Endothelial cell of umbilical vein (primary cell): ENCODE data around the gene LAG3. TPM values are rescaled to one million over a fixed set of nuclear protein-coding genes. Genes with fewer than 3 reads are reported as not detected.

Source experiments
- BruUV-seq: library from RNA; stranded (reverse); fragments of 400-500 nt; replicated peaks from 2 replicates; lab custom pipeline; 2021; lab: Mats Ljungman, UMichigan
- CTCF ChIA-PET: fragments of 300-600, 350-600 bp; sonication (Branson Sonifier 250); formaldehyde crosslinking; loops from one replicate; lab custom pipeline; 2021; ENCODE audit warnings: antibody characterized with exemption, inconsistent platforms; lab: Charles Lee
- POLR2A ChIA-PET: fragments of 300-600, 350-600 bp; sonication (Branson Sonifier 250); formaldehyde crosslinking; loops from one replicate; lab custom pipeline; 2021; ENCODE audit warnings: antibody characterized with exemption, inconsistent platforms; lab: Charles Lee
- DNase-seq: peaks from one replicate; pipeline ENCODE4 v3.0.0-alpha.2; 2011; ENCODE audit warnings: low read depth, low spot score
- FAIRE-seq: peaks from 2 replicates; lab custom pipeline; 2011; peaks lifted over from hg19 to GRCh38; lab: Jason Lieb, UNC
- H2AFZ ChIP-seq: 2 replicates; pipeline ENCODE4 v1.6.0; 2012; ENCODE audit warnings: low read depth, low read length, control low read depth, inconsistent platforms
- H3K27ac ChIP-seq: 2 replicates; pipeline ENCODE4 v1.5.1; 2011; ENCODE audit warnings: low read depth, mild to moderate bottlenecking, control low read depth, low read length, moderate library complexity; ENCODE audit not compliant: insufficient read depth
- H3K27me3 ChIP-seq, 2 experiments: 2 replicates each; pipeline versions ENCODE4 v1.6.0 to v1.6.1; 2011; ENCODE audit warnings: low read length in 2 of 2, mixed read lengths in 1 of 2; ENCODE audit not compliant: control insufficient read depth in 2 of 2, insufficient read depth in 2 of 2
- H3K36me3 ChIP-seq, 2 experiments: 2 replicates in 1 of 2; 3 replicates in 1 of 2; pipeline ENCODE4 v1.5.1; 2011; ENCODE audit warnings: low read length in 2 of 2, mild to moderate bottlenecking in 1 of 2, moderate library complexity in 1 of 2; ENCODE audit not compliant: control insufficient read depth in 2 of 2, insufficient read depth in 2 of 2; ENCODE audit errors: extremely low read depth in 1 of 2
- H3K4me1 ChIP-seq: 3 replicates; pipeline ENCODE4 v1.5.1; 2011; ENCODE audit warnings: mild to moderate bottlenecking, low read length; ENCODE audit not compliant: control insufficient read depth, insufficient read depth; ENCODE audit errors: extremely low read depth
- H3K4me2 ChIP-seq: 2 replicates; pipeline ENCODE4 v1.6.1; 2011; ENCODE audit warnings: low read length, control low read depth, mixed read lengths; ENCODE audit not compliant: insufficient read depth
- H3K4me3 ChIP-seq, 3 experiments: fragments of 200-600 bp in 1 of 3; sonication (generic), shearing (Covaris generic) in 1 of 3; replicated peaks in 1 of 3; 2 replicates each; pipeline ENCODE4 v1.5.1; 2011 to 2016; ENCODE audit warnings: control low read depth in 3 of 3, low read length in 3 of 3, mild to moderate bottlenecking in 2 of 3, inconsistent platforms in 1 of 3, low read depth in 1 of 3, moderate library complexity in 1 of 3; ENCODE audit not compliant: insufficient read depth in 1 of 3
- H3K79me2 ChIP-seq: 2 replicates; pipeline ENCODE4 v1.6.0; 2012; ENCODE audit warnings: low read length, inconsistent platforms; ENCODE audit not compliant: control insufficient read depth, insufficient read depth
- H3K9ac ChIP-seq: replicated peaks from 2 replicates; pipeline ENCODE3; 2011; ENCODE audit warnings: low read length, control low read depth; ENCODE audit not compliant: insufficient read depth; ENCODE audit errors: extremely low read depth
- H3K9me1 ChIP-seq: replicated peaks from 3 replicates; pipeline ENCODE4 v1.6.0; 2011; ENCODE audit warnings: mild to moderate bottlenecking, low read length; ENCODE audit not compliant: control insufficient read depth, insufficient read depth; ENCODE audit errors: extremely low read depth
- H3K9me3 ChIP-seq: replicated peaks from 2 replicates; pipeline ENCODE4 v1.5.1; 2012; ENCODE audit warnings: low read length, inconsistent platforms; ENCODE audit not compliant: control insufficient read depth, insufficient read depth
- H4K20me1 ChIP-seq: replicated peaks from 2 replicates; pipeline ENCODE3; 2011; ENCODE audit warnings: mild to moderate bottlenecking, low read length; ENCODE audit not compliant: control insufficient read depth, insufficient read depth; ENCODE audit errors: extremely low read depth
- FOS ChIP-seq: IDR thresholded peaks from 2 replicates; pipeline ENCODE4 v1.6.1; 2011; ENCODE audit warnings: mild to moderate bottlenecking, low read length, moderate library complexity, borderline replicate concordance; ENCODE audit not compliant: insufficient read depth
- GATA2 ChIP-seq: IDR thresholded peaks from 2 replicates; pipeline ENCODE4 v1.7.0; 2011; ENCODE audit warnings: low read depth, mild to moderate bottlenecking, moderate library complexity, mixed read lengths, low read length; ENCODE audit not compliant: insufficient read length, insufficient read depth
- POLR2A ChIP-seq: IDR thresholded peaks from 2 replicates; pipeline ENCODE4 v1.6.1; 2012; ENCODE audit warnings: low read depth, mild to moderate bottlenecking, control low read depth, low read length
- dilution Hi-C: fragments of 300-500 bp; cut with MboI; formaldehyde crosslinking; loops from one replicate; pipeline ENCODE4 v1.15.0; 2019; ENCODE audit warnings: low sequenced_read_pairs; ENCODE audit not compliant: extremely low pct_ligation_motif_present
- intact Hi-C: fragments of 100-400 bp; cut with micrococcal nuclease; formaldehyde crosslinking; loops from one replicate; pipeline ENCODE4 v1.10.0; 2022
- polyA plus RNA-seq, 4 experiments: library from polyadenylated mRNA; depleted of rRNA in 3 of 4; stranded (reverse) in 3 of 4; unstranded in 1 of 4; fragments of >200 nt; gene quantifications; 2 replicates each; pipeline versions ENCODE4 v1.2.1 to v1.2.3, GENCODE V29; 2011 to 2012; ENCODE audit warnings: missing spikeins in 1 of 4
- total RNA-seq: library from RNA; stranded (reverse); gene quantifications from 2 replicates; pipeline ENCODE4 v1.2.3, GENCODE V29; 2021
- TF ChIP-seq, protein P1 (sequence below), 2 donors: IDR thresholded peaks; 1 replicate in 1 of 2; 2 replicates in 1 of 2; pipeline ENCODE4 v1.5.1; 2011; ENCODE audit warnings: low read length in 2 of 2, mild to moderate bottlenecking in 2 of 2, moderate library complexity in 2 of 2, control low read depth in 1 of 2, inconsistent platforms in 1 of 2, low read depth in 1 of 2; ENCODE audit not compliant: insufficient read depth in 1 of 2; ENCODE audit errors: extremely low read depth in 1 of 2
- TF ChIP-seq, protein P2 (sequence below): IDR thresholded peaks from 2 replicates; pipeline ENCODE4 v1.6.1; 2011; ENCODE audit not compliant: insufficient read depth, insufficient read length

Gene LAG3
- total and polyA plus RNA-seq, 2 donors (not counting 3 experiments of a cell fraction or from before 2014, with no cell fraction given) = 1.3 to 3.8 TPM

DNA sequence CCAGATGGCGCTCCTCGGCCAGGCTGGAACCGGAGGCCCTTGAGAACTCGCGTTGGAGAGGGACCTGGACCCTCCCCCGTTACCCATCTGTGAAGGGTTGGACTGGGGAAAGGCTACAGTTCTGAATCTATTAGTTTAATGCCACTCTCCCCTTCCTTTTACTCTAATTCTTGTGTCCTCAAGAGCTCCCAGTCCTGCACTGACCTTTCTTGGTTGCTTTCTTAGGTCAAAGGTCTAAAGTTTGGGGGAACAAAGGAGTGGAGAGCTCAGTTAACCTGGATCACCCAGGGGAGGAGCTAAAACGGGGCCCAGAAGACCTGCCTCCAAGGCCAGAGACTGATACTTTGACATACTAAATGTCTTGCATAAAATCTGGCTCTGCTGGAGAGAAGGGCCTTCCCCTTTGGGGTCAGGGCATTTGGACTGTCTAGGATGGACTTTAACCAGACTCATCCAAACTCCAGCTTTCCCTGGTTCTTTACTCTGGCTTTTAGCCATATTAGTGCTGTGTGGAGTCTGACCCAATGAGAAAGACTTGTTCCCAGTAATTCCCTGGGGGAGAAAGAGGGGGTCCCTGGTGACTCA is 18.5 kb upstream of the LAG3 start:
- DNase-seq (no peak), FAIRE-seq (no peak)
- CTCF ChIA-PET = interaction anchor here (0.7 to 6.1 kb wide), 19 partner anchors 9 to 119 kb away, joined by 3 to 234 read pairs (median 14); partner anchors contain the start of genes CD4, CDCA3, COPS7A and GPR162
- Histone ChIP-seq H3K27me3 (no peaks in the 10 kb centered on the region), H3K36me3 (peaks cover 9 to 21% of the 10 kb centered on the region in 2 experiments), H3K79me2 (peaks cover 16% of the 10 kb centered on the region), H4K20me1 (no peaks in the 10 kb centered on the region), H2AFZ (no peak overlapping the region), H3K27ac (no peak overlapping the region), H3K9me1 (no peaks in the 10 kb centered on the region), H3K4me3 (no peak overlapping the region), H3K4me1 (peaks cover 10% of the 10 kb centered on the region), H3K9ac (no peak overlapping the region), H3K4me2 (no peak overlapping the region), H3K9me3 (no peaks in the 10 kb centered on the region)
- TF ChIP-seq, protein P1, sequence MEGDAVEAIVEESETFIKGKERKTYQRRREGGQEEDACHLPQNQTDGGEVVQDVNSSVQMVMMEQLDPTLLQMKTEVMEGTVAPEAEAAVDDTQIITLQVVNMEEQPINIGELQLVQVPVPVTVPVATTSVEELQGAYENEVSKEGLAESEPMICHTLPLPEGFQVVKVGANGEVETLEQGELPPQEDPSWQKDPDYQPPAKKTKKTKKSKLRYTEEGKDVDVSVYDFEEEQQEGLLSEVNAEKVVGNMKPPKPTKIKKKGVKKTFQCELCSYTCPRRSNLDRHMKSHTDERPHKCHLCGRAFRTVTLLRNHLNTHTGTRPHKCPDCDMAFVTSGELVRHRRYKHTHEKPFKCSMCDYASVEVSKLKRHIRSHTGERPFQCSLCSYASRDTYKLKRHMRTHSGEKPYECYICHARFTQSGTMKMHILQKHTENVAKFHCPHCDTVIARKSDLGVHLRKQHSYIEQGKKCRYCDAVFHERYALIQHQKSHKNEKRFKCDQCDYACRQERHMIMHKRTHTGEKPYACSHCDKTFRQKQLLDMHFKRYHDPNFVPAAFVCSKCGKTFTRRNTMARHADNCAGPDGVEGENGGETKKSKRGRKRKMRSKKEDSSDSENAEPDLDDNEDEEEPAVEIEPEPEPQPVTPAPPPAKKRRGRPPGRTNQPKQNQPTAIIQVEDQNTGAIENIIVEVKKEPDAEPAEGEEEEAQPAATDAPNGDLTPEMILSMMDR (IDR thresholded peaks at IDR 0.05; ENCODE audit: extremely low read depth in 1 of 2, insufficient read depth in 1 of 2, low read depth in 1 of 2, low read length in 2 of 2) = peak in 1 of 2 donors; percentile 99
- no peak for TF ChIP-seq FOS
- no TSS peak for BruUV-seq
- POLR2A ChIA-PET = interaction anchor here (0.6 to 3.1 kb wide), 9 partner anchors 10 to 329 kb away, joined by 3 to 43 read pairs (median 5); partner anchors contain the start of genes PTMS, SPSB2, TPI1 and USP5
- dilution Hi-C loops = no loop called here
- intact Hi-C loops = loop anchor here (1.0 kb wide), 8 partner anchors 10 to 118 kb away; partner anchors contain the start of genes CDCA3, COPS7A and ZNF384

DNA sequence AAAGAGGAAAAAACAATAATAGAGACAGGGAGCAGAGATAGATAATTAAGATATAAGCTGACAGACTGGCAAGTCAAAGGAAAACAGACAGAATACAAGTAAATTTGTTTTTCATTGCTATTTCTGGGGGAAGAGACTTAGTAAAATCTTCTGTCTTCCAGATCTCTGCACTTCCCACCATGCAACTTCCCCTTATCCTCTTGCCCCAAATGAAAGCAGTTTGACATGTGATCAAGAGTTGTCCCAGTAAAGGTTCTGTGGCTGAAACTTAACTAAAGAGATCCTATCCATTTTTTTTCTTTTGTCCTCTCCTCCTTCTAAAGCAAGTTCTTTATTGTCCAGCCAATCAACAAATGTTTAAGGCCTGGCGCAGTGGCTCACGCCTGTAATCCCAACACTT is 17.9 kb upstream of the LAG3 start:
- BruUV-seq = no TSS peak
- no peak overlapping the region for H2AFZ ChIP-seq

More for the DNA sequence above, 17.9 kb upstream of the LAG3 start:
- H3K9me3 ChIP-seq = no peaks in the 10 kb centered on the region
- H3K9ac ChIP-seq = no peak overlapping the region
- DNase-seq (no peak), FAIRE-seq (no peak)
- H3K27ac ChIP-seq = no peak overlapping the region
- TF ChIP-seq, protein P2, sequence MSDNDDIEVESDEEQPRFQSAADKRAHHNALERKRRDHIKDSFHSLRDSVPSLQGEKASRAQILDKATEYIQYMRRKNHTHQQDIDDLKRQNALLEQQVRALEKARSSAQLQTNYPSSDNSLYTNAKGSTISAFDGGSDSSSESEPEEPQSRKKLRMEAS = no peak
- TF ChIP-seq POLR2A (no peak), FOS (no peak), GATA2 (no peak)
- TF ChIP-seq, protein P1 (IDR thresholded peaks at IDR 0.05; ENCODE audit: extremely low read depth in 1 of 2, insufficient read depth in 1 of 2, low read depth in 1 of 2, low read length in 2 of 2) = no peak
- CTCF ChIA-PET = interaction anchor here (0.7 to 6.1 kb wide), 13 partner anchors 9 to 118 kb away, joined by 4 to 234 read pairs (median 17); partner anchors contain the start of genes CD4, CDCA3, GPR162 and LAG3
- dilution Hi-C loops (no loop called here), intact Hi-C loops (no loop called here)
- H3K4me1 ChIP-seq = peaks cover 10% of the 10 kb centered on the region
- H3K4me2 ChIP-seq = no peak overlapping the region
- POLR2A ChIA-PET = interaction anchor here (0.8 to 3.1 kb wide), 4 partner anchors 9 to 65 kb away, joined by 3 to 43 read pairs (median 8); partner anchors contain the start of genes PTMS and ZNF384
- H3K4me3 ChIP-seq = no peak overlapping the region
- H3K79me2 ChIP-seq = peaks cover 16% of the 10 kb centered on the region
- no peaks in the 10 kb centered on the region for H4K20me1 ChIP-seq
- H3K27me3 ChIP-seq = no peaks in the 10 kb centered on the region
- H3K9me1 ChIP-seq = no peaks in the 10 kb centered on the region
- peaks cover 9 to 15% of the 10 kb centered on the region in 2 experiments for H3K36me3 ChIP-seq
